ENCODE results near the gene CELA3B. TPM values are rescaled to one million over a fixed set of nuclear protein-coding genes. Genes with fewer than 3 reads are reported as not detected.

Gene CELA3B
- not detected in 2 replicates for total RNA-seq (2014; rRNA removed; shearing (Covaris generic))

GRCh38 chr1:21976703-21977239 is at the start of gene CELA3B:
CELA3B (plus strand) TSS chr1:21977022; CDS start chr1:21977040, 18 bp downstream.

GRCh38 chr1:21937034-21937371 is 39.8 kb upstream of the CELA3B start, which contains the start of gene HSPG2:
HSPG2 (minus strand) TSS chr1:21937310; CDS start chr1:21937217, 93 bp downstream.

GRCh38 chr1:22001409-22001808 is 24.6 kb downstream of the CELA3B start, which contains the start of gene CELA3A:
CELA3A (plus strand) TSS chr1:22001657; CDS start chr1:22001675, 18 bp downstream.

Small RNA genes lying within 50 kb of the gene (small RNA-seq; reads per million reads assigned to genes)
- not detected for gene RN7SL186P
- gene RN7SL386P = not detected
- gene RNU6-1022P = not detected
- not detected for gene RNU6-776P

Other genes starting within 250 kb of the CELA3B start
- 20.1 and 22.9 TPM in 2 replicates for gene USP48, start 193.9 kb upstream of the CELA3B start, total RNA-seq (2014; rRNA removed; shearing (Covaris generic))
- not detected in 2 replicates for gene LDLRAD2, start 164.8 kb upstream of the CELA3B start, total RNA-seq (2014; rRNA removed; shearing (Covaris generic))
- 42.0 and 43.5 TPM in 2 replicates for gene HSPG2, start 39.7 kb upstream of the CELA3B start, total RNA-seq (2014; rRNA removed; shearing (Covaris generic))
- not detected in 2 replicates for gene CELA3A, start 24.6 kb downstream of the CELA3B start, total RNA-seq (2014; rRNA removed; shearing (Covaris generic))
- gene CDC42, start 75.7 kb downstream of the CELA3B start, total RNA-seq (2014; rRNA removed; shearing (Covaris generic)) = 131 and 132 TPM in 2 replicates
- gene WNT4, start 166.1 kb downstream of the CELA3B start, total RNA-seq (2014; rRNA removed; shearing (Covaris generic)) = not detected in 2 replicates

Data from A375 (cell line).